Aorta (tissue), 5 donors: ENCODE measurements around the gene METTL4. TPM values are rescaled to one million over a fixed set of nuclear protein-coding genes. Genes with fewer than 3 reads are reported as not detected.
"Not testable (repeated sequence)": the region's sequence is repeated elsewhere in the genome, so short reads cannot be mapped to it uniquely, and the experiment has no call there.

Experiments
- ATAC-seq: fragments of 200-7000 bp; cut with Tn5 transposase; one replicate; pipeline ENCODE4 v1.9.1; 2022; ENCODE audit warnings: moderate library complexity; ENCODE audit not compliant: low FRiP score
- DNase-seq, 2 donors: peaks; one replicate each; pipeline ENCODE4 v3.0.0-alpha.2; 2020
- H3K27ac ChIP-seq, 2 donors: one replicate each; pipeline ENCODE4 v1.5.1; 2013; ENCODE audit warnings: low read length in 2 of 2, mild to moderate bottlenecking in 2 of 2, moderate library complexity in 2 of 2, control low read depth in 1 of 2, inconsistent platforms in 1 of 2, low read depth in 1 of 2
- H3K27me3 ChIP-seq, 2 donors: one replicate each; pipeline ENCODE4 v1.6.1; 2013; ENCODE audit warnings: control low read depth in 1 of 2, low read length in 1 of 2, mild to moderate bottlenecking in 1 of 2, moderate library complexity in 1 of 2; ENCODE audit not compliant: insufficient read depth in 2 of 2, control insufficient read depth in 1 of 2
- H3K36me3 ChIP-seq, 2 donors: one replicate each; pipeline ENCODE4 v1.6.1; 2013; ENCODE audit warnings: control low read depth in 1 of 2, low read length in 1 of 2, mild to moderate bottlenecking in 1 of 2; ENCODE audit not compliant: insufficient read depth in 2 of 2, control insufficient read depth in 1 of 2
- H3K4me1 ChIP-seq, 2 donors: one replicate each; pipeline ENCODE4 v1.6.1; 2013; ENCODE audit warnings: low read length in 2 of 2, control low read depth in 1 of 2, mild to moderate bottlenecking in 1 of 2, moderate library complexity in 1 of 2; ENCODE audit not compliant: insufficient read depth in 2 of 2, control insufficient read depth in 1 of 2
- H3K4me3 ChIP-seq, 2 donors: one replicate each; pipeline ENCODE4 v1.5.1; 2013; ENCODE audit warnings: low read length in 2 of 2, control low read depth in 1 of 2, mild to moderate bottlenecking in 1 of 2
- H3K9me3 ChIP-seq: one replicate; pipeline ENCODE4 v1.6.1; 2013; ENCODE audit warnings: mild to moderate bottlenecking, low read length; ENCODE audit not compliant: control insufficient read depth
- WGBS, 2 donors: extraction: QIAGEN DNeasy Blood & Tissue Kit; methylation state at CpG; one replicate each; pipeline ENCODE4 v1.1.7; 2013; 5-methylcytosine and 5-hydroxymethylcytosine counted together
- intact Hi-C, 2 donors: fragments of 100-400 bp; cut with DNase I; formaldehyde crosslinking; loops; one replicate each; pipeline versions ENCODE4 v1.14.2 to v1.15.0; 2022
- polyA plus RNA-seq, 2 donors: library from polyadenylated mRNA; stranded (reverse); fragments of 200-250 nt; gene quantifications; one replicate each; pipeline ENCODE4 v1.2.3, GENCODE V29; 2013
- total RNA-seq, 2 donors: library from RNA; stranded (reverse); fragmentation: NEBNext Ultra II Directional; extraction: Animal tissue kit (Norgen Biotek cat#: 25700); gene quantifications; one replicate each; pipeline ENCODE4 v1.2.1, GENCODE V29; 2021
- donor health status: healthy with polysubstance abuse.
- donor health status: Bipolar disorder and iron deficiency.
- donor health status: DM: no; HTN: no; CAD: no.
- donor health status: DM: no; HTN: no; CAD: no.
- donor health status: DM: yes; HTN: yes; CAD: no.

METTL4 gene
- total and polyA plus RNA-seq, 4 donors = 5.0 to 14.3 (median 9.9) TPM

GRCh38 chr18:2536493-2536892, 34.8 kb downstream of the METTL4 start:
- no peaks in the 10 kb centered on the region for H3K36me3 ChIP-seq
- no peaks in the 10 kb centered on the region for H3K9me3 ChIP-seq
- no peaks in the 10 kb centered on the region for H3K4me1 ChIP-seq
- peak; percentile 71 for ATAC-seq
- no peak overlapping the region for H3K4me3 ChIP-seq
- DNase-seq = no peak
- intact Hi-C loops = no loop called here
- peak overlapping the region in 1 of 2 donors; percentile 28 for H3K27ac ChIP-seq
- 7 to 19% methylated on average over 4 of the region's 4 CpGs for WGBS, 2 donors
- H3K27me3 ChIP-seq = no peaks in the 10 kb centered on the region

GRCh38 chr18:2536063-2536462, 35.2 kb downstream of the METTL4 start:
- Histone ChIP-seq H3K4me1 (no peaks in the 10 kb centered on the region), H3K27me3 (no peaks in the 10 kb centered on the region), H3K4me3 (no peak overlapping the region), H3K9me3 (no peaks in the 10 kb centered on the region), H3K36me3 (no peaks in the 10 kb centered on the region), H3K27ac (peak overlapping the region in 1 of 2 donors; percentile 28)
- no peak for ATAC-seq
- WGBS, 2 donors = 63 to 66% methylated on average over 2 of the region's 2 CpGs
- intact Hi-C loops = no loop called here
- no peak for DNase-seq

- no peak overlapping the region for H3K27ac ChIP-seq
- H3K27me3 ChIP-seq = no peaks in the 10 kb centered on the region
- DNase-seq (no peak), ATAC-seq (no peak)
- no peaks in the 10 kb centered on the region for H3K9me3 ChIP-seq
- no peaks in the 10 kb centered on the region for H3K36me3 ChIP-seq
- no peaks in the 10 kb centered on the region for H3K4me1 ChIP-seq
- intact Hi-C loops = no loop called here
- H3K4me3 ChIP-seq = no peak overlapping the region
- WGBS, 2 donors = 94 to 100% methylated on average over 1 of the region's 1 CpG
Measured at GRCh38 chr18:2535419-2535910, 35.8 kb downstream of the METTL4 start.

- H3K4me3 ChIP-seq = no peak overlapping the region
- H3K36me3 ChIP-seq = no peaks in the 10 kb centered on the region
- no peaks in the 10 kb centered on the region for H3K4me1 ChIP-seq
- ATAC-seq (no peak), DNase-seq (no peak)
- H3K27me3 ChIP-seq = no peaks in the 10 kb centered on the region
- no peaks in the 10 kb centered on the region for H3K9me3 ChIP-seq
- WGBS, 2 donors = 92 to 99% methylated on average over 1 of the region's 1 CpG
- intact Hi-C loops = no loop called here
- H3K27ac ChIP-seq = no peak overlapping the region
Measured at GRCh38 chr18:2534906-2535305, 36.4 kb downstream of the METTL4 start.

GRCh38 chr18:2532797-2533196, 38.5 kb downstream of the METTL4 start:
- Histone ChIP-seq H3K9me3 (no peaks in the 10 kb centered on the region), H3K4me1 (no peaks in the 10 kb centered on the region), H3K27me3 (no peaks in the 10 kb centered on the region), H3K36me3 (no peaks in the 10 kb centered on the region), H3K4me3 (no peak overlapping the region), H3K27ac (no peak overlapping the region)
- no peak for ATAC-seq
- 97 to 100% methylated on average over 2 of the region's 2 CpGs for WGBS, 2 donors
- no peak for DNase-seq
- intact Hi-C loops = no loop called here

- Histone ChIP-seq H3K4me1 (no peaks in the 10 kb centered on the region), H3K27ac (no peak overlapping the region), H3K9me3 (no peaks in the 10 kb centered on the region), H3K36me3 (no peaks in the 10 kb centered on the region), H3K4me3 (no peak overlapping the region), H3K27me3 (no peaks in the 10 kb centered on the region)
- 87 to 88% methylated on average over 2 of the region's 2 CpGs for WGBS, 2 donors
- ATAC-seq (no peak), DNase-seq (no peak)
- intact Hi-C loops = no loop called here
Measured at GRCh38 chr18:2531751-2532150, 39.6 kb downstream of the METTL4 start.

- intact Hi-C loops = no loop called here
- Histone ChIP-seq H3K27ac (no peak overlapping the region), H3K4me1 (no peaks in the 10 kb centered on the region), H3K36me3 (peaks cover 0 to 2% of the 10 kb centered on the region in 2 donors), H3K27me3 (no peaks in the 10 kb centered on the region), H3K4me3 (no peak overlapping the region), H3K9me3 (no peaks in the 10 kb centered on the region)
- WGBS, 2 donors = 91 to 93% methylated on average over 7 of the region's 7 CpGs
- no peak for DNase-seq
- ATAC-seq = no peak
Measured at GRCh38 chr18:2529154-2529553, 42.2 kb downstream of the METTL4 start.

GRCh38 chr18:2526329-2526728, 45.0 kb downstream of the METTL4 start:
- no peak for ATAC-seq
- Histone ChIP-seq H3K27ac (no peak overlapping the region), H3K9me3 (no peaks in the 10 kb centered on the region), H3K36me3 (peaks cover 0 to 2% of the 10 kb centered on the region in 2 donors), H3K4me1 (no peaks in the 10 kb centered on the region), H3K27me3 (no peaks in the 10 kb centered on the region), H3K4me3 (no peak overlapping the region)
- 65 to 79% methylated on average over 2 of the region's 2 CpGs for WGBS, 2 donors
- intact Hi-C loops = no loop called here
- no peak for DNase-seq

- ATAC-seq, H3K27ac ChIP-seq, H3K9me3 ChIP-seq, H3K4me3 ChIP-seq, H3K27me3 ChIP-seq, intact Hi-C loops, H3K4me1 ChIP-seq, H3K36me3 ChIP-seq, DNase-seq: not testable (repeated sequence)
- WGBS, 2 donors = 9 to 18% methylated on average over 2 of the region's 2 CpGs
Measured at GRCh38 chr18:2524794-2525198, 46.5 kb downstream of the METTL4 start.
